H1 (cell line): ENCODE measurements around the gene PLXND1. TPM values are rescaled to one million over a fixed set of nuclear protein-coding genes. Genes with fewer than 3 reads are reported as not detected.

Experiments used
- BCL11A ChIP-seq, 2 experiments: IDR thresholded peaks; one replicate each; pipeline ENCODE4 v1.6.1; 2011; ENCODE audit warnings: low read depth in 2 of 2, low read length in 2 of 2, mild to moderate bottlenecking in 2 of 2
- HDAC2 ChIP-seq, 2 experiments: fragments of 300-600 bp in 1 of 2; sonication (generic) in 1 of 2; IDR thresholded peaks; 2 replicates each; pipeline ENCODE4 v1.6.1; 2011 to 2012; ENCODE audit warnings: low read depth in 2 of 2, low read length in 2 of 2, mild to moderate bottlenecking in 2 of 2, moderate library complexity in 2 of 2, borderline replicate concordance in 1 of 2, inconsistent platforms in 1 of 2
- JUND ChIP-seq: IDR thresholded peaks from 2 replicates; pipeline ENCODE4 v1.6.1; 2011; ENCODE audit warnings: mild to moderate bottlenecking, improper control_type of control experiment, low read length
- NANOG ChIP-seq: IDR thresholded peaks from 2 replicates; pipeline ENCODE4 v1.6.1; 2011; ENCODE audit warnings: low read length, low read depth, mild to moderate bottlenecking, inconsistent platforms; ENCODE audit not compliant: insufficient read depth, poor library complexity, severe bottlenecking
- SIN3A ChIP-seq, 2 experiments: IDR thresholded peaks in 1 of 2; conservative IDR thresholded peaks in 1 of 2; 2 replicates each; pipeline ENCODE4 v1.6.1; 2011 to 2012; ENCODE audit warnings: low read length in 2 of 2, improper control_type of control experiment in 1 of 2, low read depth in 1 of 2, mild to moderate bottlenecking in 1 of 2
- polyA plus RNA-seq, 7 experiments: library from polyadenylated mRNA; depleted of rRNA in 3 of 7; stranded (reverse) in 5 of 7; unstranded in 2 of 7; fragments of >200 nt in 5 of 7; fragments of 200-250 nt in 2 of 7; gene quantifications; 1 replicate in 5 of 7; 2 replicates in 1 of 7; 4 replicates in 1 of 7; pipeline versions ENCODE4 v1.2.1 to v1.2.3, GENCODE V29; 2011 to 2013; ENCODE audit warnings: missing spikeins in 2 of 7, mixed read lengths in 2 of 7
- total RNA-seq: library from RNA; stranded (reverse); fragmentation: NEBNext Ultra II Directional; extraction: Animal tissue kit (Norgen Biotek cat#: 25700); gene quantifications from 2 replicates; pipeline ENCODE4 v1.2.1, GENCODE V29; 2021

Gene PLXND1
- total and polyA plus RNA-seq, 2 of the 8 experiments (the other 6 are each of a cell fraction or from before 2014, with no cell fraction given), result 17.7 to 66.4 TPM

DNA sequence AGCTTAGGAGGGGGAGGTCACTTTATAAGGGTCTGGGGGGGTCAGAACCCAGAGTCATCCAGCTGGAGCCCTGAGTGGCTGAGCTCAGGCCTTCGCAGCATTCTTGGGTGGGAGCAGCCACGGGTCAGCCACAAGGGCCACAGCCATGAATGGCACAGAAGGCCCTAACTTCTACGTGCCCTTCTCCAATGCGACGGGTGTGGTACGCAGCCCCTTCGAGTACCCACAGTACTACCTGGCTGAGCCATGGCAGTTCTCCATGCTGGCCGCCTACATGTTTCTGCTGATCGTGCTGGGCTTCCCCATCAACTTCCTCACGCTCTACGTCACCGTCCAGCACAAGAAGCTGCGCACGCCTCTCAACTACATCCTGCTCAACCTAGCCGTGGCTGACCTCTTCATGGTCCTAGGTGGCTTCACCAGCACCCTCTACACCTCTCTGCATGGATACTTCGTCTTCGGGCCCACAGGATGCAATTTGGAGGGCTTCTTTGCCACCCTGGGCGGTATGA lies 77.8 kb downstream of the PLXND1 start, which contains the start of gene RHO (continued):
- TF ChIP-seq NANOG, result no peak
- TF ChIP-seq SIN3A (conservative IDR thresholded peaks at IDR 0.05 in 1 of 2, IDR thresholded peaks at IDR 0.05 in 1 of 2; ENCODE audit: low read depth in 1 of 2, low read length in 2 of 2), result no peak
- TF ChIP-seq BCL11A (IDR thresholded peaks at IDR 0.05; ENCODE audit: low read depth in 2 of 2, low read length in 2 of 2), result no peak
- TF ChIP-seq JUND, result no peak
- TF ChIP-seq HDAC2 (IDR thresholded peaks at IDR 0.05; ENCODE audit: borderline replicate concordance in 1 of 2, low read depth in 2 of 2, low read length in 2 of 2), result no peak
